Measurements from ENCODE around the gene PPDPF. TPM values are rescaled to one million over a fixed set of nuclear protein-coding genes. Genes with fewer than 3 reads are reported as not detected.

The PPDPF gene, protein sequence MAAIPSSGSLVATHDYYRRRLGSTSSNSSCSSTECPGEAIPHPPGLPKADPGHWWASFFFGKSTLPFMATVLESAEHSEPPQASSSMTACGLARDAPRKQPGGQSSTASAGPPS
- total RNA-seq (2021; fragmentation: NEBNext Ultra II Directional; extraction: Animal tissue kit (Norgen Biotek cat#: 25700)) (125 and 138 TPM in 2 replicates), polyA plus RNA-seq (2011; rRNA removed) (30.5 and 49.9 TPM in 2 replicates), polyA minus RNA-seq (2011; rRNA and poly(A)+ RNA removed) (2.8 and 4.9 TPM in 2 replicates)
- polyA plus RNA-seq (2011; cell fraction: cytosol; rRNA removed): 13.6 TPM
- polyA plus RNA-seq (2011; cell fraction: nucleus; rRNA removed): 40.2 TPM
- 38.8 to 127 TPM (median 112 TPM) in 4 replicates for polyA plus RNA-seq (2012, experiment 1 of 2)
- 66.7 TPM for polyA plus RNA-seq (2012, experiment 2 of 2)
- polyA plus RNA-seq (2013, experiment 1 of 2): 147 TPM
- 151 TPM for polyA plus RNA-seq (2013, experiment 2 of 2)
- polyA minus RNA-seq (2011; cell fraction: cytosol; rRNA and poly(A)+ RNA removed): 109 TPM
- 58.7 TPM for polyA minus RNA-seq (2011; cell fraction: nucleus; rRNA and poly(A)+ RNA removed)
- long read RNA-seq, experiment 1, transcript PPDPF-202 (4 exons, 868 nt): major isoform, 233 of 311 reads
- long read RNA-seq, experiment 1, transcript PPDPF-204 (3 exons, 478 nt): minor isoform, 11 of 311 reads
- long read RNA-seq, experiment 1, partial matches to known transcripts: 59 of 311 reads
- long read RNA-seq, experiment 1, other reads (novel, unspliced or antisense): 8 of 311 reads
- long read RNA-seq, experiment 2, partial matches to known transcripts: 0 of 1 reads
- long read RNA-seq, experiment 2, other reads (novel, unspliced or antisense): 0 of 1 reads

DNA sequence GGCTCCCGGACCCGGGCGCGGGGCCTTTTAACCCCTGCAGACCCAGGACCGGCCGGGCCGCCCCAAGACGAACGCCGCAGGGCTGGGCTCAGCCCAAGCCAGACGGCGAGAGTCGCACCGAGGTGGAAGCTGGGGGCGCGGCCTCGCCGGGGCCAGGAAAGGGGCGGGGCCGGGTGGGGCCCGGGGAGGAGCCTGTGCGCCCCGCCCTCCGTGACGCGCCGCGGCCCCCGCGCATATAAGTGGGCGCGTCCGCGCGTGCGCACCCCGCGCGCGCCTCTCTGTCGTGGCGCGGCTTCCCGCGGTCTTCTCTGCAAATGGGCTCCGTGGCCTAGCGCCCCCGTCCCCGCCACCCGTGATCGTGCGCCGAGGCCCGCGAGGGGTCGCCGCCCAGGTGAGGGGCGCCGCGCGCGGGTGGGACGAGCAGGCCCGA, at the start of gene PPDPF:
Gene PPDPF, plus strand, starts transcription at position 262 of the 430 bp plus-strand sequence. CDS start 544 bp downstream, outside the sequence.
- Histone ChIP-seq H3K9ac (replicated peaks in 1 of 4; ENCODE audit: extremely low read depth in 1 of 4, low read depth in 3 of 4, low read length in 3 of 4) (peak within 1 kb of the TSS; percentile 80 to 97 (median 90)), H2BK20ac (ENCODE audit: low read length) (no peak within 1 kb of the TSS), H2BK5ac (ENCODE audit: low read depth, low read length) (peak within 1 kb of the TSS; percentile 75), H3K4me3 (ENCODE audit: extremely low read depth in 1 of 4, insufficient read depth in 2 of 4, low read depth in 3 of 4, low read length in 4 of 4) (peak within 1 kb of the TSS; percentile 66 to 99 (median 88)), H3K9me3 (ENCODE audit: insufficient read depth in 2 of 2, low read depth in 1 of 2, low read length in 1 of 2) (no peaks in the 10 kb centered on the region), H3K4me1 (replicated peaks in 1 of 4; ENCODE audit: control insufficient read depth in 3 of 4, insufficient read depth in 4 of 4, low read length in 3 of 4) (peaks cover 0 to 21% (median 10%) of the 10 kb centered on the region in 4 experiments; a peak in 5 of 7 replicates), H3K4me2 (ENCODE audit: insufficient read depth in 1 of 2, low read depth in 2 of 2, low read length in 2 of 2) (peak within 1 kb of the TSS; percentile 68 to 97), H3K14ac (ENCODE audit: insufficient read length) (no peak within 1 kb of the TSS), H4K20me1 (replicated peaks in 1 of 2; ENCODE audit: control insufficient read depth in 1 of 2, insufficient read depth in 2 of 2, low read length in 2 of 2) (peaks cover 3 to 22% of the 10 kb centered on the region in 2 experiments), H2AFZ (ENCODE audit: low read length) (no peak within 1 kb of the TSS), H2BK120ac (replicated peaks; ENCODE audit: low read depth, low read length) (peak within 1 kb of the TSS; percentile 13), H4K91ac (replicated peaks; ENCODE audit: insufficient read length, low read length) (peak within 1 kb of the TSS; percentile 93), H4K5ac (ENCODE audit: insufficient read length, low read depth, low read length) (peak within 1 kb of the TSS; percentile 48), H3K18ac (ENCODE audit: extremely low read depth, low read length) (peak within 1 kb of the TSS; percentile 71), H3K79me1 (ENCODE audit: low read depth, low read length) (peaks cover 7% of the 10 kb centered on the region; the same call in 1 of the 2 replicates), H3K27ac (ENCODE audit: low read depth, low read length) (peak within 1 kb of the TSS; percentile 87), H2BK12ac (ENCODE audit: low read depth, low read length) (0 out of 2 replicates have a peak within 1 kb of the TSS, but pooled peaks have one; percentile 75), H4K8ac (ENCODE audit: extremely low read depth, insufficient read depth, low read length) (peak within 1 kb of the TSS; percentile 99), H2AK5ac (ENCODE audit: low read depth, low read length) (no peak within 1 kb of the TSS), H3K27me3 (replicated peaks in 1 of 4; ENCODE audit: control insufficient read depth in 3 of 4, extremely low read depth in 1 of 4, insufficient read depth in 3 of 4, low read length in 3 of 4) (peaks cover 0 to 6% (median under 1%) of the 10 kb centered on the region in 4 experiments; a peak in 2 of 7 replicates), H3K56ac (replicated peaks; ENCODE audit: insufficient read length, low read depth, low read length) (peak within 1 kb of the TSS; percentile 69), H3K4ac (replicated peaks; ENCODE audit: insufficient read length, low read depth, low read length) (peak within 1 kb of the TSS; percentile 38), H3K23me2 (ENCODE audit: low read depth, low read length) (peaks cover 17% of the 10 kb centered on the region; the same call in 1 of the 2 replicates), H2BK15ac (ENCODE audit: low read length) (peak within 1 kb of the TSS; percentile 9; the same call in 1 of the 2 replicates), H3K23ac (ENCODE audit: insufficient read length) (no peak within 1 kb of the TSS), H3K79me2 (ENCODE audit: control insufficient read depth in 1 of 2, insufficient read depth in 2 of 2, low read length in 2 of 2) (peaks cover 0 to 4% of the 10 kb centered on the region in 2 experiments; a peak in 1 of 4 replicates), H3K36me3 (ENCODE audit: control insufficient read depth in 2 of 4, insufficient read depth in 4 of 4, low read length in 3 of 4) (peaks cover 0 to 14% (median 0%) of the 10 kb centered on the region in 4 experiments; a peak in 2 of 8 replicates)
- WGBS, 2 experiments (ENCODE audit: extremely low coverage in 1 of 2, insufficient coverage in 1 of 2, insufficient read length in 1 of 2, insufficient replicate concordance in 2 of 2, low coverage in 1 of 2, low lambda C conversion rate in 2 of 2, missing lambda C conversion rate in 1 of 2): 2% methylated on average over 18 of the region's 64 CpGs; no CpG with 5 or more reads in 1 of the 2 experiments
- POLR2A ChIA-PET (ENCODE audit: partially characterized antibody): interaction anchor here (0.6 to 4.6 kb wide), 26 partner anchors 9 to 453 kb away, joined by 3 to 59 read pairs (median 5); partner anchors contain the start of genes COL20A1, KCNQ2, PTK6 and RTEL1
- CTCF ChIA-PET (ENCODE audit: partially characterized antibody): interaction anchor here (1.5 to 4.2 kb wide), 4 partner anchors 14 to 73 kb away, joined by 4 to 28 read pairs (median 11); partner anchors contain the start of gene PTK6
- DNase-seq (ENCODE audit: low read depth in 1 of 2, low spot score in 2 of 2) (peak; percentile 39 to 88), FAIRE-seq (no peak)
- TF ChIP-seq SIRT6 (IDR thresholded peaks at IDR 0.05; ENCODE audit: low read length): no peak
- no peak for TF ChIP-seq EP300 (IDR thresholded peaks at IDR 0.05; ENCODE audit: borderline replicate concordance in 1 of 2, low read depth in 2 of 2, low read length in 2 of 2)
- TF ChIP-seq HDAC6 (IDR thresholded peaks at IDR 0.05; ENCODE audit: low read depth, low read length): no peak
- no peak for TF ChIP-seq CHD1 (IDR thresholded peaks at IDR 0.05; ENCODE audit: low read depth, low read length)
- TF ChIP-seq, protein P1, sequence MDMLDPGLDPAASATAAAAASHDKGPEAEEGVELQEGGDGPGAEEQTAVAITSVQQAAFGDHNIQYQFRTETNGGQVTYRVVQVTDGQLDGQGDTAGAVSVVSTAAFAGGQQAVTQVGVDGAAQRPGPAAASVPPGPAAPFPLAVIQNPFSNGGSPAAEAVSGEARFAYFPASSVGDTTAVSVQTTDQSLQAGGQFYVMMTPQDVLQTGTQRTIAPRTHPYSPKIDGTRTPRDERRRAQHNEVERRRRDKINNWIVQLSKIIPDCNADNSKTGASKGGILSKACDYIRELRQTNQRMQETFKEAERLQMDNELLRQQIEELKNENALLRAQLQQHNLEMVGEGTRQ (IDR thresholded peaks at IDR 0.05; ENCODE audit: low read length): no peak
- TF ChIP-seq, protein P2, sequence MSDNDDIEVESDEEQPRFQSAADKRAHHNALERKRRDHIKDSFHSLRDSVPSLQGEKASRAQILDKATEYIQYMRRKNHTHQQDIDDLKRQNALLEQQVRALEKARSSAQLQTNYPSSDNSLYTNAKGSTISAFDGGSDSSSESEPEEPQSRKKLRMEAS (IDR thresholded peaks at IDR 0.05): no peak
- TF ChIP-seq JUND (IDR thresholded peaks at IDR 0.05; ENCODE audit: low read length): no peak

Measured in H1 (cell line).